CD4-positive, CD25-positive, alpha-beta regulatory T cell (primary cell): ENCODE measurements around the gene LRRC49. TPM values are rescaled to one million over a fixed set of nuclear protein-coding genes. Genes with fewer than 3 reads are reported as not detected.

ENCODE experiments used
- ATAC-seq, 2 donors: fragments of 150-1000 bp; cut with Tn5 transposase; one replicate each; pipeline ENCODE4 v1.10.0; 2021; ENCODE audit warnings: low read depth in 2 of 2, moderate number of reproducible peaks in 2 of 2, moderate library complexity in 1 of 2
- DNase-seq, 3 donors: peaks; one replicate each; pipeline versions ENCODE4 v3.0.0 to v3.0.0-alpha.2; 2012 to 2022; ENCODE audit warnings: mixed read lengths in 1 of 3
- H3K27ac ChIP-seq: one replicate; pipeline ENCODE4 v1.7.0; 2013; ENCODE audit warnings: mild to moderate bottlenecking, low read length; ENCODE audit not compliant: insufficient read depth, poor library complexity, severe bottlenecking
- H3K27me3 ChIP-seq: one replicate; pipeline ENCODE4 v1.7.0; 2013; ENCODE audit warnings: low read length; ENCODE audit not compliant: control insufficient read depth, insufficient read depth
- H3K36me3 ChIP-seq: one replicate; pipeline ENCODE4 v1.7.0; 2013; ENCODE audit warnings: mild to moderate bottlenecking, low read length, moderate library complexity; ENCODE audit not compliant: control insufficient read depth, insufficient read depth
- H3K4me1 ChIP-seq: 2 replicates; pipeline ENCODE4 v1.7.0; 2013; ENCODE audit warnings: mild to moderate bottlenecking, low read length; ENCODE audit not compliant: insufficient read depth, control insufficient read depth, poor library complexity, severe bottlenecking
- H3K4me3 ChIP-seq: one replicate; pipeline ENCODE4 v1.7.0; 2013; ENCODE audit warnings: low read depth, mild to moderate bottlenecking, low read length, moderate library complexity
- H3K9me3 ChIP-seq, 2 experiments: 1 replicate in 1 of 2; 2 replicates in 1 of 2; pipeline ENCODE4 v1.7.0; 2013; ENCODE audit warnings: low read length in 2 of 2, mild to moderate bottlenecking in 1 of 2, moderate library complexity in 1 of 2; ENCODE audit not compliant: control insufficient read depth in 2 of 2
- H3K27ac Mint-ChIP-seq, 3 donors: one replicate each; pipeline ENCODE4 v1.8.0; 2020 to 2022; ENCODE audit warnings: mild to moderate bottlenecking in 3 of 3, mixed read lengths in 3 of 3, moderate library complexity in 2 of 3
- H3K27me3 Mint-ChIP-seq: one replicate; pipeline ENCODE4 v1.8.0; 2022; ENCODE audit warnings: mild to moderate bottlenecking, mixed read lengths
- H3K36me3 Mint-ChIP-seq: one replicate; pipeline ENCODE4 v1.8.0; 2020; ENCODE audit warnings: mixed read lengths
- H3K4me1 Mint-ChIP-seq, 4 donors: one replicate each; pipeline ENCODE4 v1.8.0; 2020 to 2022; ENCODE audit warnings: mixed read lengths in 4 of 4, mild to moderate bottlenecking in 1 of 4
- H3K4me3 Mint-ChIP-seq, 4 donors: one replicate each; pipeline ENCODE4 v1.8.0; 2020 to 2022; ENCODE audit warnings: mild to moderate bottlenecking in 4 of 4, mixed read lengths in 4 of 4, moderate library complexity in 3 of 4
- H3K9me3 Mint-ChIP-seq, 7 donors: one replicate each; pipeline ENCODE4 v1.8.0; 2020 to 2022; ENCODE audit warnings: mixed read lengths in 7 of 7, mild to moderate bottlenecking in 3 of 7, moderate library complexity in 2 of 7
- polyA plus RNA-seq, 4 donors: library from polyadenylated mRNA; unstranded; fragments of 300-500 nt; fragmentation: Illumina TruSeq; gene quantifications; one replicate each; pipeline ENCODE4 v1.2.3, GENCODE V29; 2021
- total RNA-seq: library from RNA; stranded (reverse); gene quantifications from one replicate; pipeline ENCODE4 v1.2.3, GENCODE V29; 2022

The LRRC49 gene
- total and polyA plus RNA-seq, 5 donors from 2014 or later = 0.34 TPM; not detected in 4

DNA sequence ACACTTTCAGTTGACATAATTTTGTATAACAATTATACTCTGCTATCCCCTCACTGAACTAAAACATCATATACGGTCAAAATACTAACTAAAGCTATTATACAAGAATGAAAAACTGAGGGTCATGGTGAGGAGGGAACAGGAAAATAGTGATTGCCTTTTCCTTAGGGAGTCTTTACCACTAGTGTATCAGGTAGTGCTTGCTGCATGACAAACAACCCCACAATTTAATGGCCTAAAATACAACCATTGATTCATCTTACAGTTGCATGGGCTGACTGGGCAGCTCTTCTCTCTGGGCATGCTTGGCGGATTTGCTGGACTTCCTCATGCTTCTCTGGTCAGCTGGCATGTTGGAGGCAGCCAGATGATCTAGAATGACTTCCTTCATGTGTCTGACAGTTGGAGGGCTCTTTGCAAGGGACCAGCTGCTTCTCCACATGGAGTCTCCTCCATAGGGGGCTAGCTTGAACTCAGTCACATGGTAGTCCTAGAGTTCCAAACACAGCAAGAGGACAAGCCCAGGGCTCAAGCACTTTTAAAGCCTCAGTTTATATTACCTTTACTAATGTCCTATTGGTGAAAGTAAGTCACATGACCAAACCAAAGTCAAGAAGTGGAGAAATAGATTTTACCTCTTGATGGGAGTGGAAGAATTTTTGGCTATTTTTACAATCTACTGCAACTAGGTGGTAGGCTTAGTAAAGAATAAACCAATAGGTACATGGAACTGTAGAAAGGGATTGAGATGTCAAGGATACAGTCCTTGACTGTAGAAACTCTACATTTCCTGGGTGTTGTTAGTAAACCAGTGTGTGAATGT lies 19.2 kb upstream of the LRRC49 start:
- ATAC-seq (no peak), DNase-seq (no peak)
- Mint-ChIP-seq H3K9me3 (peaks cover 0 to 6% (median 0%) of the 10 kb centered on the region in 7 donors), H3K4me1 (no peaks in the 10 kb centered on the region), H3K27ac (no peak overlapping the region), H3K36me3 (no peaks in the 10 kb centered on the region), H3K27me3 (peaks cover 9% of the 10 kb centered on the region), H3K4me3 (no peak overlapping the region)
- Histone ChIP-seq H3K27ac (no peak overlapping the region), H3K36me3 (no peaks in the 10 kb centered on the region), H3K9me3 (no peaks in the 10 kb centered on the region), H3K27me3 (peaks cover 5% of the 10 kb centered on the region), H3K4me3 (no peak overlapping the region), H3K4me1 (no peaks in the 10 kb centered on the region)

DNA sequence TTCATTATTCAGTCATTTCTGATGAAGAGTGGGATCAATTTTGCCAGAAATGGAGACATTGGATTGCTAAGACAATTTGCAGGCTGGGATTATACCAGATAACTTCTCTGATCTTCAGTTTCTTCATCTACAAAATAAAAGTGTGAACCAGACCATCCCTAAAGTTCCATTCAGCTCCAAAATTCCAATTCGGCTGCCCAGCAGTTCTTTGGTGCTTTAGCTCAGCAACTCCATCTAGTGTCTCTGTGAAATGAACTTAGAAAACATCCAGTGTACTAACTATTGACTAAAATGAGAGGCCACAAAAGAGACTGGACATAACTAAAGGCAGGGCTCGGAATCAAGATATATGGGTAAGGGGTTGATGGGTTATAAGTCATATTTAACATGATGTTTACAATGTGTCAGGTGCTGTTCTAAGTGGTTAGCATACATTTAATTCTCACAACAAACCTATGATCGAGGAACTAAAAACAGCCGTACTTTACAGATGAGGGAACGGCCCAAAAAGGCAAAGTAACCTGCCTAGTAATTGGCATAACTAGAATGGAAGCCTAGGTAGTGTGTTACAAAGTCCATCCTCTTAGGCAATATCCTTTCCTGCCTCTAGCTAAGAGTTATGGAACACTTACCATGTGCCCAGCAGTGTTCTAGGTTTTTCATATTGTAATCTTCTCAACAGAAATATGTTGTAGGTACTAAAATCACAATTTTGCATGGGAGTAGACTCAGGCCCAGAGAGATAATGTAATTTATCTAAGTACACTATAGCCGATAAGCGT lies 17.4 kb upstream of the LRRC49 start:
- Histone ChIP-seq H3K4me1 (no peaks in the 10 kb centered on the region), H3K27ac (no peak overlapping the region), H3K9me3 (no peaks in the 10 kb centered on the region), H3K36me3 (no peaks in the 10 kb centered on the region), H3K27me3 (peaks cover 7% of the 10 kb centered on the region), H3K4me3 (no peak overlapping the region)
- Mint-ChIP-seq H3K27ac (no peak overlapping the region), H3K36me3 (no peaks in the 10 kb centered on the region), H3K27me3 (peaks cover 22% of the 10 kb centered on the region), H3K9me3 (peaks cover 0 to 6% (median 0%) of the 10 kb centered on the region in 7 donors), H3K4me1 (no peaks in the 10 kb centered on the region), H3K4me3 (no peak overlapping the region)
- no peak for ATAC-seq
- DNase-seq = no peak

DNA sequence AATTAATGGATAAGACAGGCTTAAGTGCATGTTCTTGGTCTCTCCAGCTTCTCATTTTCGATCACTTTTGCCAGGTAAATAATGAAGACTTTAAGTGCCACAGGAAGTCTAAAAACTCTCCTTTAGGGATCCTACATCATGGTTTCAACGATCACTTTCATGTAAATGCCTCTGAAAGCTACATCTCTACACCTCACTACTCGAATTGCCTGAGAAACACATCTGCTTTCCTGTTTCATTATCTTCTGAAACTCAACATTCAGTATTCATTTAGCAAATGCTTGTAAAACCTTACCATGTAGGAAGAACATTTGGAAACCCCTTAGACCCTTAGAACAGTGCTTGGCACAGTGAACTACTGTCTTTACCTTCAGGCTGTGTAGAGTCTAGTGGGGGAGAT lies 16.6 kb upstream of the LRRC49 start:
- H3K36me3 Mint-ChIP-seq = no peaks in the 10 kb centered on the region
- no peak overlapping the region for H3K27ac Mint-ChIP-seq
- DNase-seq = no peak

DNA sequence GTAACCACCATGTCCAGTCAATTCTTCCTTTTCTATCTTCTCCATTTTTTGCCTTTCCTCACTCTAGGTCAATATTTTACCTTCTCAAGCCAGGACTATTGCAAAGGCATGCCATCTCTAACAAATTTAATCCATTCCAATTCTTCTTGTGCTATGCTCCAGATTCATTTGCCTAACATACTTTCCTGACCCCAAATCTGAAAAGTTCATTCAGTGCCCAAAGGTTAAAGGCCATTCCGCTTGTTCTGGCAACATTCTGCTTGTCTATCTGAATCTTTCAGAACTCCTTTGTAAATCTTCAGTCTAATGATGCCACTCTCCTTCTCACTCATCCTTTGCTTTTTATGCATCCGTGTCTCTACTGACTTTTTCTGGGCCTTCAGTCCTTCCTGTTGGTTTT lies 15.9 kb upstream of the LRRC49 start:
- no peak for DNase-seq
- H3K27ac ChIP-seq = no peak overlapping the region

More for the DNA sequence above, 16.6 kb upstream of the LRRC49 start:
- H3K27ac ChIP-seq = no peak overlapping the region
- Mint-ChIP-seq H3K27me3 (peaks cover 22% of the 10 kb centered on the region), H3K4me3 (no peak overlapping the region), H3K4me1 (no peaks in the 10 kb centered on the region), H3K9me3 (peaks cover 0 to 6% (median 0%) of the 10 kb centered on the region in 7 donors)
- H3K36me3 ChIP-seq = no peaks in the 10 kb centered on the region
- no peak for ATAC-seq
- no peaks in the 10 kb centered on the region for H3K4me1 ChIP-seq
- no peak overlapping the region for H3K4me3 ChIP-seq
- H3K27me3 ChIP-seq = peaks cover 7% of the 10 kb centered on the region
- no peaks in the 10 kb centered on the region for H3K9me3 ChIP-seq

DNA sequence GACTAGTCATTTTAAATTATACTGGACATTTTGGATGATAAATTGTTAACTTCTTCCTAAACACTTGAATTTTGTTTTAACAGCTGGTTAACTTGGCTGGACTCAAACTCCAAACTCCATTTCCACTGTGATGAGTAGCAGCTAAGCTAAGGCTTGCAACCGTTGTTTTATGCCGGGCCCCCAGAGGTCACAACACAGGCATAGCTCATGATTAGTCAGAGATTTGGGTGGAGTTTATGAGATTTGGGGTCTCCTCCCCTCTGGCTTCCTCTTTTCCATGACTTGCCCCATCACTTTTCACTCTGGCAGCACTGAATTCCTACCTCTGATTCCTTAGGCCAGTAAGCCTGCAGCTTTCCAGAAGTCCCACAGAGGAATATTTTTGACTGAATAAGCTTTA lies 13.2 kb upstream of the LRRC49 start:
- peaks cover 30% of the 10 kb centered on the region for H3K27me3 Mint-ChIP-seq
- H3K27ac ChIP-seq = no peak overlapping the region
- H3K36me3 Mint-ChIP-seq = no peaks in the 10 kb centered on the region
- peaks cover 10% of the 10 kb centered on the region for H3K27me3 ChIP-seq
- no peaks in the 10 kb centered on the region for H3K4me1 ChIP-seq
- ATAC-seq (no peak), DNase-seq (no peak)
- H3K4me3 Mint-ChIP-seq = no peak overlapping the region
- H3K4me1 Mint-ChIP-seq = no peaks in the 10 kb centered on the region
- H3K27ac Mint-ChIP-seq = no peak overlapping the region
- no peak overlapping the region for H3K4me3 ChIP-seq
- peaks cover 0 to 3% (median 0%) of the 10 kb centered on the region in 7 donors for H3K9me3 Mint-ChIP-seq
- H3K9me3 ChIP-seq = no peaks in the 10 kb centered on the region
- no peaks in the 10 kb centered on the region for H3K36me3 ChIP-seq

More for the DNA sequence above, 15.9 kb upstream of the LRRC49 start:
- no peak overlapping the region for H3K4me3 ChIP-seq
- no peaks in the 10 kb centered on the region for H3K36me3 ChIP-seq
- Mint-ChIP-seq H3K4me1 (no peaks in the 10 kb centered on the region), H3K27ac (no peak overlapping the region), H3K36me3 (no peaks in the 10 kb centered on the region), H3K27me3 (peaks cover 22% of the 10 kb centered on the region), H3K4me3 (no peak overlapping the region), H3K9me3 (peaks cover 0 to 6% (median 0%) of the 10 kb centered on the region in 7 donors)
- ATAC-seq = no peak
- H3K9me3 ChIP-seq = no peaks in the 10 kb centered on the region
- peaks cover 7% of the 10 kb centered on the region for H3K27me3 ChIP-seq
- no peaks in the 10 kb centered on the region for H3K4me1 ChIP-seq

DNA sequence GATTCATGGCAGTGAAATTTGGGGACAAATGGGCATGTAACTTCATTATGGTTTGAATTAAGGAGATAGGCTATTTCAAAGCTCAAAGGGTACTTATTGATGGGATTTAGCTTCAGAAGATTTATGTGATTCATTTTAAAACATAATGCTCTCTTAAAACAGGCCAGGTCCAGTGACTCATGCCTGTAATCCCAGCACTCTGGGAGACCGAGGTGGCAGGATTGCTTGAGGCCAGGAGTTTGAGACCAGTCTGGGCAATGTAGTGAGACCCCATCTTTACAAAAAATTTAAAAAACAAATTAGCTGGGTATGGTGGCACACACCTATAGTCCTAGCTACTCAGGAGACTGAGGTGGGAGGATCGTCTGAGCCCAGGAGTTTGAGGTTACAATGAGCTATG lies 11.8 kb upstream of the LRRC49 start:
- H3K36me3 ChIP-seq = no peaks in the 10 kb centered on the region
- no peak overlapping the region for H3K4me3 ChIP-seq
- H3K4me1 ChIP-seq = no peaks in the 10 kb centered on the region
- H3K27ac Mint-ChIP-seq = peak overlapping the region in 1 of 3 donors; percentile 27
- H3K27me3 ChIP-seq = peaks cover 8% of the 10 kb centered on the region
- no peak for ATAC-seq
- H3K27ac ChIP-seq = no peak overlapping the region
- no peaks in the 10 kb centered on the region for H3K4me1 Mint-ChIP-seq
- peaks cover 38% of the 10 kb centered on the region for H3K27me3 Mint-ChIP-seq
- no peak overlapping the region for H3K4me3 Mint-ChIP-seq
- no peaks in the 10 kb centered on the region for H3K9me3 ChIP-seq
- DNase-seq = no peak
- no peaks in the 10 kb centered on the region for H3K36me3 Mint-ChIP-seq
- peaks cover 0 to 3% (median 0%) of the 10 kb centered on the region in 7 donors for H3K9me3 Mint-ChIP-seq

DNA sequence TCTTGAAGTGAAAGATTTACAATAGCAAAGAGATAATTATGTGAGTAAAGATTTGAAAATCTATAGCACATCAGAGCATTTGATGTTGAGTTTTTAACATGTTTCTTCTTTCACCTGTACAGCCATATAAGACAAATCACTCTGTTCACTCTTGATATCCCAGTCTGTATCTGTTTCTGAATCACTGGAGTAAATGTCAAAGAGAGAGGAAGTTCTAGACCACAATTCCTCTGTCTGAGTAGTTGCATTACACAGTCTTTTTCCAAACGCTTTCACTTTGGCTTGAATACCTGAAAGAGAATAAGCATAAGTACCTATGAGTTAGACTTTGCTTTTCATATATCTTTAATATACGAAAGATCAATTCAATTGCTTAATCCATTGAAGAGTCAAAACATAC lies 10.3 kb upstream of the LRRC49 start:
- no peaks in the 10 kb centered on the region for H3K9me3 ChIP-seq
- no peak overlapping the region for H3K4me3 Mint-ChIP-seq
- no peak overlapping the region for H3K27ac ChIP-seq
- no peak for DNase-seq
- H3K9me3 Mint-ChIP-seq = no peaks in the 10 kb centered on the region
- ATAC-seq = no peak
- no peak overlapping the region for H3K27ac Mint-ChIP-seq
- H3K4me3 ChIP-seq = no peak overlapping the region
- H3K4me1 ChIP-seq = no peaks in the 10 kb centered on the region
- peaks cover 29% of the 10 kb centered on the region for H3K27me3 Mint-ChIP-seq
- no peaks in the 10 kb centered on the region for H3K36me3 Mint-ChIP-seq
- no peaks in the 10 kb centered on the region for H3K36me3 ChIP-seq
- peaks cover 8% of the 10 kb centered on the region for H3K27me3 ChIP-seq
- H3K4me1 Mint-ChIP-seq = no peaks in the 10 kb centered on the region
